Measurements from ENCODE around the gene AGAP1. TPM values are rescaled to one million over a fixed set of nuclear protein-coding genes. Genes with fewer than 3 reads are reported as not detected.

The AGAP1 gene
- total RNA-seq, 2 donors from 2014 or later = 16.1 to 40.1 TPM

- peaks cover 11% of the 10 kb centered on the region for H3K4me1 ChIP-seq (replicated peaks)
- no peaks in the 10 kb centered on the region for H3K9me3 ChIP-seq
- H3K27ac ChIP-seq = no peak overlapping the region
- no peak overlapping the region for H3K4me3 ChIP-seq
- no peak for TF ChIP-seq POLR2AphosphoS5 (IDR thresholded peaks at IDR 0.05)
- TF ChIP-seq CTCF (IDR thresholded peaks at IDR 0.05) = no peak
- TF ChIP-seq POLR2A (IDR thresholded peaks at IDR 0.05) = no peak
- WGBS = 95% methylated on average over 12 of the region's 12 CpGs
- intact Hi-C loops (cut with DNase I) = no loop called here
- no peak for DNase-seq (ENCODE audit: low spot score)
- H3K36me3 ChIP-seq = no peaks in the 10 kb centered on the region
- H3K27me3 ChIP-seq (replicated peaks; ENCODE audit: insufficient read depth) = no peaks in the 10 kb centered on the region
Measured at GRCh38 chr2:235550378-235550760, 56.5 kb downstream of the AGAP1 start.

GRCh38 chr2:235550946-235551345 lies 57.1 kb downstream of the AGAP1 start:
- TF ChIP-seq POLR2AphosphoS5 (IDR thresholded peaks at IDR 0.05) = no peak
- no peak for TF ChIP-seq CTCF (IDR thresholded peaks at IDR 0.05)
- no peak for TF ChIP-seq POLR2A (IDR thresholded peaks at IDR 0.05)
- 98% methylated on average over 8 of the region's 8 CpGs for WGBS

DNA sequence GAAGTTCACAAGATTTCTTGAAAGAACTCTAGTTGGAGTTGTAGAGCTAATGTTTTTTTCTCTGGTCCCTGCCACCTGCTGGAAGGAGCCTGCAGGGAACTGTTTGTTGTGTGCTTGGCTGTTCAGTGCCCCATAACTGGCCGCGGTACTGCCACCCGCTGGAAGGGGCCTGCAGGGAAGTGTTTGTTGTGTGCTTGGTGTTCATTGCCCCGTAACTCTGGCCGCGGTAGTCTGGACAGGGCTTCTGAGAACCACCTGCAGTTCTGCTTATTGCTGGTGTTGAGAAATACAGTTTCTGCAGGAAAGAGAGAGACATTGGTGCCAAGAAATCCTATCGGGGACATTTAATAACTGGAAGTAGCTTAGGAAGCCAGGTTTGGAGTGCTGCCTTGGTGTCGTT lies 58.1 kb downstream of the AGAP1 start:
- Histone ChIP-seq H3K27ac (no peak overlapping the region), H3K9me3 (no peaks in the 10 kb centered on the region), H3K36me3 (no peaks in the 10 kb centered on the region), H3K4me3 (no peak overlapping the region), H3K4me1 (replicated peaks) (peaks cover 11% of the 10 kb centered on the region), H3K27me3 (replicated peaks; ENCODE audit: insufficient read depth) (no peaks in the 10 kb centered on the region)
- TF ChIP-seq POLR2A (IDR thresholded peaks at IDR 0.05) (no peak), CTCF (IDR thresholded peaks at IDR 0.05) (peak in 3 of 4 experiments; percentile 70 to 77 (median 75)), POLR2AphosphoS5 (IDR thresholded peaks at IDR 0.05) (peak; percentile 58)
- intact Hi-C loops (cut with DNase I) = no loop called here
- 7% methylated on average over 8 of the region's 8 CpGs for WGBS
- DNase-seq (ENCODE audit: low spot score) = peak; percentile 75

More at GRCh38 chr2:235550946-235551345, 57.1 kb downstream of the AGAP1 start:
- intact Hi-C loops (cut with DNase I) = no loop called here
- Histone ChIP-seq H3K27ac (no peak overlapping the region), H3K4me1 (replicated peaks) (peaks cover 11% of the 10 kb centered on the region), H3K27me3 (replicated peaks; ENCODE audit: insufficient read depth) (no peaks in the 10 kb centered on the region), H3K36me3 (no peaks in the 10 kb centered on the region), H3K4me3 (no peak overlapping the region), H3K9me3 (no peaks in the 10 kb centered on the region)
- no peak for DNase-seq (ENCODE audit: low spot score)

- no peak overlapping the region for H3K27ac ChIP-seq
Measured at GRCh38 chr2:235552671-235553070, 58.8 kb downstream of the AGAP1 start.

More at GRCh38 chr2:235552671-235553070, 58.8 kb downstream of the AGAP1 start:
- Histone ChIP-seq H3K36me3 (no peaks in the 10 kb centered on the region), H3K4me3 (no peak overlapping the region), H3K4me1 (replicated peaks) (peaks cover 11% of the 10 kb centered on the region), H3K27me3 (replicated peaks; ENCODE audit: insufficient read depth) (no peaks in the 10 kb centered on the region), H3K9me3 (no peaks in the 10 kb centered on the region)
- no peak for DNase-seq (ENCODE audit: low spot score)
- 90% methylated on average over 3 of the region's 3 CpGs for WGBS
- TF ChIP-seq CTCF (IDR thresholded peaks at IDR 0.05) (no peak), POLR2AphosphoS5 (IDR thresholded peaks at IDR 0.05) (no peak), POLR2A (IDR thresholded peaks at IDR 0.05) (no peak)
- intact Hi-C loops (cut with DNase I) = no loop called here
